Stimulated activated CD4-positive, alpha-beta T cell treated with anti-CD3 and anti-CD28 coated beads, Interleukin-2, amount 100 ng/mL, for 48 hours (primary cell): Measurements from ENCODE around the gene EVI5.
A peak's percentile ranks its signal among the peaks of the same experiment; 100 is the strongest.
"Not testable (repeated sequence)": the region's sequence is repeated elsewhere in the genome, so short reads cannot be mapped to it uniquely, and the experiment has no call there.

Experiments used
- DNase-seq, 2 donors: peaks; one replicate each; pipeline ENCODE4 v3.0.0-alpha.2; 2020

The EVI5 gene

GRCh38 chr1:92791487-92792066 is 6.7 kb upstream of the EVI5 start:
- no peak for DNase-seq

GRCh38 chr1:92790867-92791266 is 6.0 kb upstream of the EVI5 start:
- no peak for DNase-seq

- DNase-seq: no peak
Measured at GRCh38 chr1:92790081-92790480, 5.2 kb upstream of the EVI5 start.

- DNase-seq: no peak
Measured at GRCh38 chr1:92786111-92786901, 1.4 kb upstream of the EVI5 start.

- DNase-seq: peak; percentile 8 to 11
Measured at GRCh38 chr1:92784021-92784638, 778 bp downstream of the EVI5 start.

- not testable (repeated sequence) for DNase-seq
Measured at GRCh38 chr1:92783550-92783949, 1.4 kb downstream of the EVI5 start.

GRCh38 chr1:92778376-92778775 is 6.5 kb downstream of the EVI5 start:
- no peak for DNase-seq

- DNase-seq: no peak
Measured at GRCh38 chr1:92774407-92774806, 10.5 kb downstream of the EVI5 start.

- DNase-seq: not testable (repeated sequence)
Measured at GRCh38 chr1:92773749-92774148, 11.2 kb downstream of the EVI5 start.

- no peak for DNase-seq
Measured at GRCh38 chr1:92769856-92770255, 15.1 kb downstream of the EVI5 start.

- no peak for DNase-seq
Measured at GRCh38 chr1:92768915-92769314, 16.0 kb downstream of the EVI5 start.

GRCh38 chr1:92768296-92768695 is 16.6 kb downstream of the EVI5 start:
- DNase-seq: no peak

- DNase-seq: no peak
Measured at GRCh38 chr1:92764116-92764515, 20.8 kb downstream of the EVI5 start.

- no peak for DNase-seq
Measured at GRCh38 chr1:92762355-92762754, 22.6 kb downstream of the EVI5 start.

- DNase-seq: no peak
Measured at GRCh38 chr1:92759361-92759760, 25.5 kb downstream of the EVI5 start.

GRCh38 chr1:92756537-92756936 is 28.4 kb downstream of the EVI5 start:
- no peak for DNase-seq

GRCh38 chr1:92755541-92756461 is 29.1 kb downstream of the EVI5 start:
- no peak for DNase-seq

GRCh38 chr1:92754719-92755050 is 30.2 kb downstream of the EVI5 start:
- no peak for DNase-seq

- DNase-seq: no peak
Measured at GRCh38 chr1:92754000-92754718, 30.7 kb downstream of the EVI5 start.

GRCh38 chr1:92752719-92753118 is 32.2 kb downstream of the EVI5 start:
- DNase-seq: no peak

GRCh38 chr1:92749024-92749634 is 35.8 kb downstream of the EVI5 start:
- DNase-seq: peak; percentile 3 to 7

GRCh38 chr1:92748138-92748537 is 36.8 kb downstream of the EVI5 start:
- DNase-seq: no peak
